ENCODE measurements around the gene ESPNL.
"Not testable (repeated sequence)": the region's sequence is repeated elsewhere in the genome, so short reads cannot be mapped to it uniquely, and the experiment has no call there.

Gene ESPNL

GRCh38 chr2:238100049-238100820, at the start of gene ESPNL:
Gene ESPNL (plus strand): TSS chr2:238100340. CDS start chr2:238100420, 80 bp downstream.
- peak; percentile 47 for DNase-seq

GRCh38 chr2:238053191-238053776, 46.9 kb upstream of the ESPNL start:
- DNase-seq: no peak

- DNase-seq: no peak
Measured at GRCh38 chr2:238055841-238056240, 44.3 kb upstream of the ESPNL start.

GRCh38 chr2:238057696-238058575, 42.2 kb upstream of the ESPNL start:
- not testable (repeated sequence) for DNase-seq

GRCh38 chr2:238059505-238059904, 40.6 kb upstream of the ESPNL start:
- no peak for DNase-seq

- peak; percentile 13 for DNase-seq
Measured at GRCh38 chr2:238060096-238060541, 40.0 kb upstream of the ESPNL start.

GRCh38 chr2:238060542-238061314, 39.4 kb upstream of the ESPNL start, which contains the start of gene SCLY:
Gene SCLY (plus strand): TSS chr2:238061001. CDS start chr2:238061055, 54 bp downstream.
- peak; percentile 94 for DNase-seq

- peak; percentile 24 for DNase-seq
Measured at GRCh38 chr2:238061315-238062202, 38.6 kb upstream of the ESPNL start.

GRCh38 chr2:238063414-238064189, 36.5 kb upstream of the ESPNL start:
- no peak for DNase-seq

GRCh38 chr2:238064376-238064775, 35.8 kb upstream of the ESPNL start:
- no peak for DNase-seq

GRCh38 chr2:238065071-238065846, 34.9 kb upstream of the ESPNL start:
- DNase-seq: no peak

- DNase-seq: no peak
Measured at GRCh38 chr2:238066218-238066617, 33.9 kb upstream of the ESPNL start.

- DNase-seq: not testable (repeated sequence)
Measured at GRCh38 chr2:238066718-238067117, 33.4 kb upstream of the ESPNL start.

GRCh38 chr2:238067939-238068338, 32.2 kb upstream of the ESPNL start:
- no peak for DNase-seq

- no peak for DNase-seq
Measured at GRCh38 chr2:238069021-238069709, 31.0 kb upstream of the ESPNL start.

- DNase-seq: no peak
Measured at GRCh38 chr2:238069877-238070276, 30.3 kb upstream of the ESPNL start.

- DNase-seq: no peak
Measured at GRCh38 chr2:238075397-238075796, 24.7 kb upstream of the ESPNL start.

- DNase-seq: no peak
Measured at GRCh38 chr2:238077292-238077691, 22.8 kb upstream of the ESPNL start.

GRCh38 chr2:238079874-238080327, 20.2 kb upstream of the ESPNL start:
- DNase-seq: no peak
